A204.1 (cell line): Measurements from ENCODE around the gene ZNF418.
"Not testable (repeated sequence)": the region's sequence is repeated elsewhere in the genome, so short reads cannot be mapped to it uniquely, and the experiment has no call there.

Experiments used
- FAIRE-seq: peaks from 2 replicates; lab custom pipeline; 2012; peaks lifted over from hg19 to GRCh38; lab: Jason Lieb, UNC

ZNF418 gene

GRCh38 chr19:57888560-57889231 is 46.5 kb downstream of the ZNF418 start, which contains the start of gene ZNF814:
Gene ZNF814 (minus strand): TSS chr19:57889037. CDS start chr19:57888802, 235 bp downstream.
- no peak for FAIRE-seq

- FAIRE-seq, result no peak
Measured at GRCh38 chr19:57888107-57888559, 47.1 kb downstream of the ZNF418 start.

GRCh38 chr19:57887195-57887941 is 47.8 kb downstream of the ZNF418 start:
- FAIRE-seq, result no peak

GRCh38 chr19:57886046-57886445 is 49.2 kb downstream of the ZNF418 start:
- no peak for FAIRE-seq

GRCh38 chr19:57873883-57874799 is 61.1 kb downstream of the ZNF418 start:
- FAIRE-seq, result not testable (repeated sequence)

- FAIRE-seq, result no peak
Measured at GRCh38 chr19:57872450-57872849, 62.8 kb downstream of the ZNF418 start.
